ENCODE results near the gene MTRF1L. TPM values are rescaled to one million over a fixed set of nuclear protein-coding genes. Genes with fewer than 3 reads are reported as not detected.

MTRF1L gene
- polyA plus RNA-seq, 1 donor (not counting 4 experiments of a cell fraction or from before 2014, with no cell fraction given), result 19.0 TPM

DNA sequence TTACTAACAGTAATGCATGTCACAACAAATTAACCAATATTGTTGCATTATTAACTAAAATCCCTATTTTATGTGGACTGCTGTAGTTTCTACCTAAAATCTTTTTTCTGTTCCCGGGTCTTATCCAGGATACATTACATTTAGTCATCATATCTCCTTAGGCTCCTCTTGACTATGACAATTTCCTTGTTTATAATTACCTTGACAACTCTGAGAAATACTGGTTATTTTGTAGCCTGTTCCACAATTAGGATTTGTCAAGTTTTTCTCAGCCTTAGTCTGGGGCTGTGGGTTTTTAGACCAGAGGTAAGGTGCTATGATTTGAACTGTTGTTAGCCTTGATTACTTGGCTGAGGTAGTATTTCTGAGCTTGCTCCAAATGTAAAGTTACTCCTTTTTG is 23.4 kb downstream of the MTRF1L start:
- Histone ChIP-seq H3K4me2 (ENCODE audit: control insufficient read depth, extremely low read depth, insufficient read depth, low read depth, low read length) (no peak overlapping the region), H3K27me3 (ENCODE audit: control insufficient read depth, extremely low read depth, insufficient read depth, low read length) (no peaks in the 10 kb centered on the region), H3K79me2 (ENCODE audit: control insufficient read depth, insufficient read depth, low read length) (peaks cover 87% of the 10 kb centered on the region), H3K4me1 (ENCODE audit: control insufficient read depth, extremely low read depth, insufficient read depth, low read length) (peaks cover 20% of the 10 kb centered on the region), H3K4me3 (ENCODE audit: control insufficient read depth in 2 of 3, extremely low read depth in 1 of 3, insufficient read depth in 2 of 3, low read depth in 1 of 3, low read length in 3 of 3) (no peak overlapping the region), H3K9ac (ENCODE audit: control insufficient read depth, extremely low read depth, insufficient read depth, low read length) (no peak overlapping the region), H3K36me3 (ENCODE audit: control insufficient read depth in 2 of 2, extremely low read depth in 1 of 2, insufficient read depth in 2 of 2, low read length in 2 of 2) (peaks cover 0 to 13% of the 10 kb centered on the region in 2 experiments), H4K20me1 (ENCODE audit: control insufficient read depth, extremely low read depth, insufficient read depth, low read length) (no peaks in the 10 kb centered on the region), H2AFZ (ENCODE audit: control insufficient read depth, low read length) (no peak overlapping the region), H3K27ac (ENCODE audit: control insufficient read depth, insufficient read depth, low read length) (peak overlapping the region; percentile 31), H3K9me3 (ENCODE audit: control insufficient read depth, low read depth, low read length) (no peaks in the 10 kb centered on the region), H3K9me1 (ENCODE audit: control insufficient read depth, extremely low read depth, insufficient read depth, low read length) (no peaks in the 10 kb centered on the region)
- DNase-seq (ENCODE audit: low read depth, low spot score) (no peak), FAIRE-seq (no peak)
- no peak for TF ChIP-seq EZH2 (IDR thresholded peaks at IDR 0.05; ENCODE audit: low read length)
- TF ChIP-seq CTCF (optimal IDR thresholded peaks at IDR 0.05 in 1 of 3, IDR thresholded peaks at IDR 0.05 in 1 of 3, conservative IDR thresholded peaks at IDR 0.05 in 1 of 3; ENCODE audit: extremely low read depth in 1 of 3, insufficient read depth in 2 of 3, low read length in 3 of 3), result no peak
- dilution Hi-C loops (cut with MboI; ENCODE audit: extremely low pct_ligation_motif_present, low sequenced_read_pairs), result no loop called here

- no peak overlapping the region for H3K4me3 ChIP-seq (ENCODE audit: control insufficient read depth in 2 of 3, extremely low read depth in 1 of 3, insufficient read depth in 2 of 3, low read depth in 1 of 3, low read length in 3 of 3)
- FAIRE-seq (no peak), DNase-seq (ENCODE audit: low read depth, low spot score) (no peak)
- no peaks in the 10 kb centered on the region for H3K9me3 ChIP-seq (ENCODE audit: control insufficient read depth, low read depth, low read length)
- H3K27me3 ChIP-seq (ENCODE audit: control insufficient read depth, extremely low read depth, insufficient read depth, low read length), result no peaks in the 10 kb centered on the region
- no peaks in the 10 kb centered on the region for H4K20me1 ChIP-seq (ENCODE audit: control insufficient read depth, extremely low read depth, insufficient read depth, low read length)
- H3K9ac ChIP-seq (ENCODE audit: control insufficient read depth, extremely low read depth, insufficient read depth, low read length), result no peak overlapping the region
- H3K4me1 ChIP-seq (ENCODE audit: control insufficient read depth, extremely low read depth, insufficient read depth, low read length), result peaks cover 16% of the 10 kb centered on the region
- TF ChIP-seq EZH2 (IDR thresholded peaks at IDR 0.05; ENCODE audit: low read length), result no peak
- TF ChIP-seq CTCF (optimal IDR thresholded peaks at IDR 0.05 in 1 of 3, IDR thresholded peaks at IDR 0.05 in 1 of 3, conservative IDR thresholded peaks at IDR 0.05 in 1 of 3; ENCODE audit: extremely low read depth in 1 of 3, insufficient read depth in 2 of 3, low read length in 3 of 3), result no peak
- no peaks in the 10 kb centered on the region for H3K9me1 ChIP-seq (ENCODE audit: control insufficient read depth, extremely low read depth, insufficient read depth, low read length)
- H3K36me3 ChIP-seq (ENCODE audit: control insufficient read depth in 2 of 2, extremely low read depth in 1 of 2, insufficient read depth in 2 of 2, low read length in 2 of 2), result peaks cover 0 to 13% of the 10 kb centered on the region in 2 experiments
- H3K27ac ChIP-seq (ENCODE audit: control insufficient read depth, insufficient read depth, low read length), result no peak overlapping the region
- peaks cover 97% of the 10 kb centered on the region for H3K79me2 ChIP-seq (ENCODE audit: control insufficient read depth, insufficient read depth, low read length)
- H2AFZ ChIP-seq (ENCODE audit: control insufficient read depth, low read length), result no peak overlapping the region
- dilution Hi-C loops (cut with MboI; ENCODE audit: extremely low pct_ligation_motif_present, low sequenced_read_pairs), result no loop called here
- H3K4me2 ChIP-seq (ENCODE audit: control insufficient read depth, extremely low read depth, insufficient read depth, low read depth, low read length), result no peak overlapping the region
Measured at GRCh38 chr6:152978058-152978457, 24.5 kb downstream of the MTRF1L start.

All from keratinocyte (primary cell).